ENCODE measurements around the gene BMERB1. TPM values are rescaled to one million over a fixed set of nuclear protein-coding genes. Genes with fewer than 3 reads are reported as not detected.

Gene BMERB1
- polyA plus RNA-seq, 1 donor (not counting 4 experiments of a cell fraction or from before 2014, with no cell fraction given) = 7.8 TPM

DNA sequence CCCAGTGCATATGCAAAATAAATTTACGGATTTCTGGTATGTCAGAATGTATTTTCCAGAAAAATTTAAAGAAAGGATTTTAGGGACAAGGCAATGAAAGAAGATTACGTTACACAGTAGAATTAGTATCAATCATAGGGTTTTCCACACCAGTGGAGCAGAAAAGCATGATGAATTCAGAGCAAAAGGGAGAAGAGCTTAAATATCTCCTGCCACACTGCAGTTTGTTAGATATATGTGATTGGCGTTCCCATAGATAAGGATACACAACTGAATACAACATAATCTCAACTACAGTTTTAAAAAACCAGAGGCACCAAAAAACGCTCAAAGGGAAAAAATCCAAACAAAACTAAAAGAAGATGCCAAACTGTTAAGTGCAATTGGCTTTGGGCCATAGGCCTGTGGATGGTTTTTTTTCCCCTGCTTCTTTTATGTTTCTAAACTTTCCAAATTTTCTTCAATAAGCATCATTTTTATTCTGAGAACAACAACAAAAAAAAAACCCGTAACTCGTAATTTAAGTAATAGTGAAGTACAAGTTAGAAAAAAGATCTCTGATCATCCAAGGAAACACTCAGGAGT lies 186.3 kb downstream of the BMERB1 start:
- no peak for DNase-seq (ENCODE audit: low read depth, low spot score)
- Histone ChIP-seq H3K9me1 (ENCODE audit: control insufficient read depth, extremely low read depth, insufficient read depth, low read length) (no peaks in the 10 kb centered on the region), H3K27me3 (ENCODE audit: control insufficient read depth, extremely low read depth, insufficient read depth, low read length) (no peaks in the 10 kb centered on the region), H3K27ac (ENCODE audit: control insufficient read depth, insufficient read depth, low read length) (no peak overlapping the region), H3K36me3 (ENCODE audit: control insufficient read depth in 2 of 2, extremely low read depth in 1 of 2, insufficient read depth in 2 of 2, low read length in 2 of 2) (peaks cover 34 to 40% of the 10 kb centered on the region in 2 experiments), H3K4me3 (ENCODE audit: control insufficient read depth in 2 of 3, extremely low read depth in 1 of 3, insufficient read depth in 2 of 3, low read depth in 1 of 3, low read length in 3 of 3) (no peak overlapping the region), H4K20me1 (ENCODE audit: control insufficient read depth, extremely low read depth, insufficient read depth, low read length) (no peaks in the 10 kb centered on the region), H2AFZ (ENCODE audit: control insufficient read depth, low read length) (no peak overlapping the region), H3K4me2 (ENCODE audit: control insufficient read depth, extremely low read depth, insufficient read depth, low read depth, low read length) (no peak overlapping the region), H3K9me3 (ENCODE audit: control insufficient read depth, low read depth, low read length) (no peaks in the 10 kb centered on the region), H3K79me2 (ENCODE audit: control insufficient read depth, insufficient read depth, low read length) (no peaks in the 10 kb centered on the region), H3K9ac (ENCODE audit: control insufficient read depth, extremely low read depth, insufficient read depth, low read length) (no peak overlapping the region), H3K4me1 (ENCODE audit: control insufficient read depth, extremely low read depth, insufficient read depth, low read length) (no peaks in the 10 kb centered on the region)
- dilution Hi-C loops (cut with MboI; ENCODE audit: extremely low pct_ligation_motif_present, low sequenced_read_pairs) = no loop called here
- FAIRE-seq = no peak
- TF ChIP-seq, protein P1, sequence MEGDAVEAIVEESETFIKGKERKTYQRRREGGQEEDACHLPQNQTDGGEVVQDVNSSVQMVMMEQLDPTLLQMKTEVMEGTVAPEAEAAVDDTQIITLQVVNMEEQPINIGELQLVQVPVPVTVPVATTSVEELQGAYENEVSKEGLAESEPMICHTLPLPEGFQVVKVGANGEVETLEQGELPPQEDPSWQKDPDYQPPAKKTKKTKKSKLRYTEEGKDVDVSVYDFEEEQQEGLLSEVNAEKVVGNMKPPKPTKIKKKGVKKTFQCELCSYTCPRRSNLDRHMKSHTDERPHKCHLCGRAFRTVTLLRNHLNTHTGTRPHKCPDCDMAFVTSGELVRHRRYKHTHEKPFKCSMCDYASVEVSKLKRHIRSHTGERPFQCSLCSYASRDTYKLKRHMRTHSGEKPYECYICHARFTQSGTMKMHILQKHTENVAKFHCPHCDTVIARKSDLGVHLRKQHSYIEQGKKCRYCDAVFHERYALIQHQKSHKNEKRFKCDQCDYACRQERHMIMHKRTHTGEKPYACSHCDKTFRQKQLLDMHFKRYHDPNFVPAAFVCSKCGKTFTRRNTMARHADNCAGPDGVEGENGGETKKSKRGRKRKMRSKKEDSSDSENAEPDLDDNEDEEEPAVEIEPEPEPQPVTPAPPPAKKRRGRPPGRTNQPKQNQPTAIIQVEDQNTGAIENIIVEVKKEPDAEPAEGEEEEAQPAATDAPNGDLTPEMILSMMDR (optimal IDR thresholded peaks at IDR 0.05 in 1 of 3, IDR thresholded peaks at IDR 0.05 in 1 of 3, conservative IDR thresholded peaks at IDR 0.05 in 1 of 3; ENCODE audit: extremely low read depth in 1 of 3, insufficient read depth in 2 of 3, low read length in 3 of 3) = no peak
- no peak for TF ChIP-seq EZH2 (IDR thresholded peaks at IDR 0.05; ENCODE audit: low read length)

DNA sequence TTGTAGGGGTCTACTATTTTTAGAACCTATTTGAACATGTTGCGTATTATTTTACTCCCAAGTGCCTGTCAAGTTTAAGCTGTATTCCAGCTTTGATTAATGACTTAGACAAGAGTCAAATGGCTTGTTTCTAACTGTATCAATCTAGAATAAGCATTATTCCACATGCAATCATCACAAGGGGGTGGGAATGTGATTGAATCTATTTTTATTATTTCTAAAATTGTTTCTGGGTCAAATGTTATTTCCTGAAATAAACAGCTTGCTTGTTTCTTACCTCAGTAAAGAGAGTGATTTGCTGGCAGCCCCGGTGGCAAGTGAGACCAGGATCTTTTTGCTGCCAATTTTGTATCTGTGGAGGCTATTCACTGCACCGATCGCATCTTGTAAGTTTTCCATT lies 187.1 kb downstream of the BMERB1 start:
- H3K4me1 ChIP-seq (ENCODE audit: control insufficient read depth, extremely low read depth, insufficient read depth, low read length) = no peaks in the 10 kb centered on the region
- no peak overlapping the region for H3K9ac ChIP-seq (ENCODE audit: control insufficient read depth, extremely low read depth, insufficient read depth, low read length)
- TF ChIP-seq, protein P1 (optimal IDR thresholded peaks at IDR 0.05 in 1 of 3, IDR thresholded peaks at IDR 0.05 in 1 of 3, conservative IDR thresholded peaks at IDR 0.05 in 1 of 3; ENCODE audit: extremely low read depth in 1 of 3, insufficient read depth in 2 of 3, low read length in 3 of 3) = no peak
- no peak for TF ChIP-seq EZH2 (IDR thresholded peaks at IDR 0.05; ENCODE audit: low read length)
- dilution Hi-C loops (cut with MboI; ENCODE audit: extremely low pct_ligation_motif_present, low sequenced_read_pairs) = no loop called here
- no peaks in the 10 kb centered on the region for H3K27me3 ChIP-seq (ENCODE audit: control insufficient read depth, extremely low read depth, insufficient read depth, low read length)
- no peaks in the 10 kb centered on the region for H3K9me1 ChIP-seq (ENCODE audit: control insufficient read depth, extremely low read depth, insufficient read depth, low read length)
- no peak overlapping the region for H3K27ac ChIP-seq (ENCODE audit: control insufficient read depth, insufficient read depth, low read length)
- H4K20me1 ChIP-seq (ENCODE audit: control insufficient read depth, extremely low read depth, insufficient read depth, low read length) = no peaks in the 10 kb centered on the region
- H3K4me2 ChIP-seq (ENCODE audit: control insufficient read depth, extremely low read depth, insufficient read depth, low read depth, low read length) = no peak overlapping the region
- FAIRE-seq (no peak), DNase-seq (ENCODE audit: low read depth, low spot score) (no peak)
- no peaks in the 10 kb centered on the region for H3K79me2 ChIP-seq (ENCODE audit: control insufficient read depth, insufficient read depth, low read length)
- H3K9me3 ChIP-seq (ENCODE audit: control insufficient read depth, low read depth, low read length) = no peaks in the 10 kb centered on the region
- H3K4me3 ChIP-seq (ENCODE audit: control insufficient read depth in 2 of 3, extremely low read depth in 1 of 3, insufficient read depth in 2 of 3, low read depth in 1 of 3, low read length in 3 of 3) = no peak overlapping the region
- H3K36me3 ChIP-seq (ENCODE audit: control insufficient read depth in 2 of 2, extremely low read depth in 1 of 2, insufficient read depth in 2 of 2, low read length in 2 of 2) = peaks cover 28 to 36% of the 10 kb centered on the region in 2 experiments
- H2AFZ ChIP-seq (ENCODE audit: control insufficient read depth, low read length) = no peak overlapping the region

All from keratinocyte (primary cell).